Prostate gland (tissue), 2 donors: Measurements from ENCODE around the gene DRC7. TPM values are rescaled to one million over a fixed set of nuclear protein-coding genes. Genes with fewer than 3 reads are reported as not detected.

Source experiments
- DNase-seq: peaks from one replicate; pipeline ENCODE4 v3.0.0-alpha.2; 2019; ENCODE audit warnings: low spot score
- H3K27ac ChIP-seq, 2 donors: fragments of 200-600 bp; sonication (generic); 2 replicates each; pipeline ENCODE4 v1.5.1; 2017 to 2019
- H3K27me3 ChIP-seq: fragments of 200-600 bp; sonication (generic); replicated peaks from 2 replicates; pipeline ENCODE4 v1.5.1; 2019; ENCODE audit not compliant: insufficient read depth
- H3K36me3 ChIP-seq, 2 donors: fragments of 200-600 bp; sonication (generic); 1 replicate in 1 of 2; 2 replicates in 1 of 2; pipeline versions ENCODE4 v1.5.1 to v1.8.1; 2017 to 2019
- H3K4me1 ChIP-seq: fragments of 200-600 bp; sonication (generic); replicated peaks from 2 replicates; pipeline ENCODE4 v1.5.1; 2019
- H3K4me3 ChIP-seq, 2 donors: fragments of 200-600 bp; sonication (generic); 2 replicates each; pipeline ENCODE4 v1.5.1; 2017 to 2019
- H3K9me3 ChIP-seq: fragments of 200-600 bp; sonication (generic); 2 replicates; pipeline ENCODE4 v1.5.1; 2017
- POLR2A ChIP-seq: fragments of 450-650 bp; IDR thresholded peaks from one replicate; pipeline ENCODE4 v1.6.1; 2016; ENCODE audit warnings: antibody characterized with exemption, mild to moderate bottlenecking
- POLR2AphosphoS5 ChIP-seq: sonication (generic); formaldehyde crosslinking; IDR thresholded peaks from one replicate; pipeline ENCODE4 v1.6.1; 2017; ENCODE audit warnings: antibody characterized with exemption
- WGBS: methylation state at CpG from one replicate; pipeline ENCODE4 v1.1.5; 2018; 5-methylcytosine and 5-hydroxymethylcytosine counted together
- intact Hi-C: fragments of 100-400 bp; cut with DNase I; formaldehyde crosslinking; loops from one replicate; pipeline ENCODE4 v1.14.2; 2022
- total RNA-seq, 2 donors: library from RNA; depleted of rRNA; stranded (reverse); fragments of >200 nt; gene quantifications; one replicate each; pipeline ENCODE4 v1.1.0, GENCODE V29; 2016
- TF ChIP-seq, protein P1 (sequence below), 4 experiments: fragments of 200-600 bp in 2 of 4; fragments of 450-650 bp in 2 of 4; sonication (generic) in 2 of 4; IDR thresholded peaks; 1 replicate in 3 of 4; 2 replicates in 1 of 4; pipeline ENCODE4 v1.5.1; 2016 to 2019; ENCODE audit warnings: antibody characterized with exemption in 4 of 4, mild to moderate bottlenecking in 2 of 4, moderate library complexity in 2 of 4

DRC7 gene
- total RNA-seq, 2 donors from 2014 or later: 5.5 TPM; not detected in 1

DNA sequence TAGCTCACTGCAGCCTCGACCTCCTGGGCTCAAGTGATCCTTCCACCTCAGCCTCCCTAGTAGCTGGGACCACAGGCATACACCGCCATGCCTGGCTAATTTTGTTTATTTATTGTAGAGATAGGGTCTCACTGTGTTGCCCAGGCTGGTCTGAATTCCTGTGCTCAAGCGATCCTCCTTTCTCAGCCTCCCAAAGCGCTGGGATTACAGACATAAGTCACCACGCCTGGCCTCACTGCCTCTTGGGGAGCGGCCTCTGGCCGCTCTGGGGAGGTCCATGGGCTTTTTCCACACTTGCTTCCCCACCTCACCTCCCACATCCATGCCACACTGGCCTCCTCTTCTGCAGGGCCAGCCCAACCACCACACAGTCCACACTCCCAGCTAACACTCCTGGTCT, 44.8 kb upstream of the DRC7 start:
- intact Hi-C loops: loop anchor here (5.0 to 10.0 kb wide), 3 partner anchors 58 to 132 kb away; no protein-coding TSS in a partner anchor
- H3K4me1 ChIP-seq: no peaks in the 10 kb centered on the region
- H3K36me3 ChIP-seq: peaks cover 0 to 2% of the 10 kb centered on the region in 2 donors
- H3K9me3 ChIP-seq: no peaks in the 10 kb centered on the region
- no peak overlapping the region for H3K4me3 ChIP-seq
- H3K27ac ChIP-seq: no peak overlapping the region
- H3K27me3 ChIP-seq: no peaks in the 10 kb centered on the region
- no peak for TF ChIP-seq POLR2A
- no peak for DNase-seq
- 89% methylated on average over 7 of the region's 7 CpGs for WGBS

DNA sequence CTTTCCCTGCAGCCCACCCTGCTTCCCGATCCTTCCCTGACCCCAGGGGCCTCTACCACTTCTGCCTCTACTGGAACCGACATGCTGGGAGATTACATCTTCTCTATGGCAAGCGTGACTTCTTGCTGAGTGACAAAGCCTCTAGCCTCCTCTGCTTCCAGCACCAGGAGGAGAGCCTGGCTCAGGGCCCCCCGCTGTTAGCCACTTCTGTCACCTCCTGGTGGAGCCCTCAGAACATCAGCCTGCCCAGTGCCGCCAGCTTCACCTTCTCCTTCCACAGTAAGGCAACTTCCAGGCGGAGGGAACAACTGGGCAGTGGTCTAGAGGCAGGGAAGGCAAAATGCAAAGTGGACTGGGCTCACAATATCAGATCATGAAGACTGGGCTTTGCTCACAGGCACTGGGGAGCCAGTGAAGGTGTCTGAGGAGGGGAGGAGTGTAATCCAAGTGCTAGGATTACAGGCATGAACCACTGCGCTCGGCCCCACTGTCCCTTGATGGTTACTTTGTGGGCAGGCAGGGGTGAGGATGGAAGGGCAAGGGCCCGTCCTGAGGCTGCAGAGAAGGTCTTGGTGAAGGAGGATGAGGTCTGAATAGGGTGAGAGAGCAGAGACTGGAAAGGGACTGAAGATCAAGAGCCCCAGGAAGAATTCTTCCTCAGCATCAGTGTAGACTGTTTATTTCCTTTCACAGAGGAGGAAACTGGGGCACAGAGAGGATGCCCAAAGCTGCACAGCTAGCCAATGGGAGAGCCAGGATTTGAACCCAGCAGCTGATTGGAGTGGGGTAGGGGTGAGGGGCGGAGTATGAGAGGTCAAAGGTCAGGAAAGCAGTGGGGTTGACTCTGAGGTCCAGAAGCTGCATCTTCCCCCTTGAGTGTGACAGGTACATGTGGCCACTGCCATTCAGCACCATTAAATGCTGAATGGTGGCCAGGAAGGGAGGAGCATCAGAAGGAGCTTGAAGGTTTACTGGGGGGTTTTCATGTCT, 43.0 kb upstream of the DRC7 start:
- Histone ChIP-seq H3K27ac (no peak overlapping the region), H3K4me3 (no peak overlapping the region), H3K4me1 (no peaks in the 10 kb centered on the region), H3K27me3 (no peaks in the 10 kb centered on the region), H3K9me3 (no peaks in the 10 kb centered on the region), H3K36me3 (peaks cover 0 to 2% of the 10 kb centered on the region in 2 donors)
- intact Hi-C loops: loop anchor here (10.0 kb wide), 1 partner anchor 63 kb away; no protein-coding TSS in a partner anchor
- no peak for DNase-seq
- TF ChIP-seq POLR2AphosphoS5 (no peak), POLR2A (no peak)
- TF ChIP-seq, protein P1, sequence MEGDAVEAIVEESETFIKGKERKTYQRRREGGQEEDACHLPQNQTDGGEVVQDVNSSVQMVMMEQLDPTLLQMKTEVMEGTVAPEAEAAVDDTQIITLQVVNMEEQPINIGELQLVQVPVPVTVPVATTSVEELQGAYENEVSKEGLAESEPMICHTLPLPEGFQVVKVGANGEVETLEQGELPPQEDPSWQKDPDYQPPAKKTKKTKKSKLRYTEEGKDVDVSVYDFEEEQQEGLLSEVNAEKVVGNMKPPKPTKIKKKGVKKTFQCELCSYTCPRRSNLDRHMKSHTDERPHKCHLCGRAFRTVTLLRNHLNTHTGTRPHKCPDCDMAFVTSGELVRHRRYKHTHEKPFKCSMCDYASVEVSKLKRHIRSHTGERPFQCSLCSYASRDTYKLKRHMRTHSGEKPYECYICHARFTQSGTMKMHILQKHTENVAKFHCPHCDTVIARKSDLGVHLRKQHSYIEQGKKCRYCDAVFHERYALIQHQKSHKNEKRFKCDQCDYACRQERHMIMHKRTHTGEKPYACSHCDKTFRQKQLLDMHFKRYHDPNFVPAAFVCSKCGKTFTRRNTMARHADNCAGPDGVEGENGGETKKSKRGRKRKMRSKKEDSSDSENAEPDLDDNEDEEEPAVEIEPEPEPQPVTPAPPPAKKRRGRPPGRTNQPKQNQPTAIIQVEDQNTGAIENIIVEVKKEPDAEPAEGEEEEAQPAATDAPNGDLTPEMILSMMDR (IDR thresholded peaks at IDR 0.05): no peak
- 90% methylated on average over 10 of the region's 10 CpGs for WGBS

DNA sequence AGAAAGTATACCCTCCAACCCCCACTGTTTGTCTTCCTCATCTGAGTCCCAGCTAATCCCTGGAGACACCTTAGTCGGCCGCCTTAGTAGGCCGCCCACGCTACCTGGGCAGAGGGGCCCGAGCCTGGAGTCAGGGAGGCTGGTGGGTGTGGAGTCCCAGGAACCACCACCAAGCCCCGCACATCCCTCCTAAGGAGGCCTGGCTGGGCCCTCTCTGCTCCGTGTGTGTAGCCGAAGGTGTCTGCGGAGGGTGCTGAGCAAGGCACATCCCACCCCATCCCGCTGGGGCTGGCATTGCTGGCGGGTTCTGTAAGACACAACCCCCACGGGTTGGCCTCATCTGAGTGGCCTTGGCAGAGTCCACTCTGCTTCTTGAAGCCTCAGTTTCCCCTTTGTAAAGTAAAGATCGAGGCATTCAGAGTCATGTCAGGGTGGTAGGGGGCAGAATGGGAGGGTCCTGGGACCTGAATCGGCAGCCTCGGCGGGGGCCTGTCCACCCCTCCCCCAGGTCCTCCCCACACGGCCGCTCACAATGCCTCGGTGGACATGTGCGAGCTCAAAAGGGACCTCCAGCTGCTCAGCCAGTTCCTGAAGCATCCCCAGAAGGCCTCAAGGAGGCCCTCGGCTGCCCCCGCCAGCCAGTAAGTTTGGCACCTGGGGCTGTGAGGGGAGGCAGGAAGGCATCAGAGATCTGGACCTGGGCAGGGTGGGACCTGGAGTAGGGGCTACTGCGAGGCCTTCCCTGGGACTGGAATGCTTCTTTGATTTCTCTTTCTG, 41.7 kb upstream of the DRC7 start:
- 86% methylated on average over 21 of the region's 23 CpGs for WGBS
- intact Hi-C loops: loop anchor here (10.0 kb wide), 1 partner anchor 62 kb away; no protein-coding TSS in a partner anchor
- no peak overlapping the region for H3K4me3 ChIP-seq
- H3K27ac ChIP-seq: no peak overlapping the region
- H3K27me3 ChIP-seq: no peaks in the 10 kb centered on the region
- no peaks in the 10 kb centered on the region for H3K9me3 ChIP-seq
- peaks cover 2 to 6% of the 10 kb centered on the region in 2 donors for H3K36me3 ChIP-seq
- TF ChIP-seq POLR2AphosphoS5 (no peak), POLR2A (no peak)
- H3K4me1 ChIP-seq: no peaks in the 10 kb centered on the region
- DNase-seq: no peak

DNA sequence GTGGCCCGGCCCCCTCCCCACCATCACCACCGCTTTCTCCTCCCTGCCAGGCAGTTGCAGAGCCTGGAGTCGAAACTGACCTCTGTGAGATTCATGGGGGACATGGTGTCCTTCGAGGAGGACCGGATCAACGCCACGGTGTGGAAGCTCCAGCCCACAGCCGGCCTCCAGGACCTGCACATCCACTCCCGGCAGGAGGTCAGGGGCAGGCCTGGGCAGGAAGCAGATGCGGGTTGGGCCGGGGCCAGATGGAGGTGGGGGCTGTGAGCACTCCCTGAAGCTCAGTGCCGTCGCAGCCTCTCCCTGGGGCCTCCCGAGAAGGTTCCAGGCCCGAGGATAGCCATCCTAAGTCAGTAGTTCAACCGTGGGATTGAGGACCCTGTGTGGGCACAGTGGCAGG, 40.7 kb upstream of the DRC7 start:
- DNase-seq: no peak

DNA sequence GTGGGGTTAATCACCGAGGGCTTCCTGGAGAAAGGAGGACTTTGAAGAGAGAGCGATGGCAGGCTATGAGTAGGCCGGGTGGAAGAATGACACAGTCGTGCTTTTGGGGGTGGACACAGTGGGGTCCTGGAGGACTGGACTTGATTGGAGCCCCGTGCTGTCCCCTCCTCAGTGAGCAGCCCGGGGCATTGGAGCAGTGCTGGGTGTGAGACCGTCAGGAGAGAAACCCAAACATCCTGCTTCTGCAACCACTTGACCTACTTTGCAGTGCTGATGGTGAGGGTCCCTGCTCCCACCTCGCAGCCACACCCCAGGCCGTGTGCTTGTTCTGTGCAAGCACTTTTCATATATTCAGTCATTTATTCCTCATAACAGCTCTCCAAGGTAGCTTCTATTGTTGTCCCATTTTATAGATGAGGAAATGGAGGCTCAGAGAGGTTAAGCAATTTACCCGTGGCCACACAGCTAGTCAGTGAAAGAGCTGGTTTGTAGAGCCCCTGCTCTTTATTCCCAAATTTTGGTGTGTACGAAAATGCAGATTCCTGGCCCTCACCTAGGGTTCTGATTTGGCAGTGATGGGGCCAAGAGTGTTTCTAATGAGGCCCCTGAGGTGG, 38.2 kb upstream of the DRC7 start:
- no peaks in the 10 kb centered on the region for H3K27me3 ChIP-seq
- 85% methylated on average over 11 of the region's 11 CpGs for WGBS
- TF ChIP-seq POLR2A (no peak), POLR2AphosphoS5 (no peak)
- TF ChIP-seq, protein P1 (IDR thresholded peaks at IDR 0.05): no peak
- H3K9me3 ChIP-seq: no peaks in the 10 kb centered on the region
- no peaks in the 10 kb centered on the region for H3K4me1 ChIP-seq
- no peak overlapping the region for H3K4me3 ChIP-seq
- peaks cover 1 to 6% of the 10 kb centered on the region in 2 donors for H3K36me3 ChIP-seq
- no peak for DNase-seq
- H3K27ac ChIP-seq: no peak overlapping the region
- intact Hi-C loops: loop anchor here (10.0 kb wide), 1 partner anchor 58 kb away; no protein-coding TSS in a partner anchor

More for the DNA sequence above, 40.7 kb upstream of the DRC7 start:
- 30% methylated on average over 16 of the region's 16 CpGs for WGBS
- intact Hi-C loops: loop anchor here (10.0 kb wide), 1 partner anchor 61 kb away; no protein-coding TSS in a partner anchor
- no peaks in the 10 kb centered on the region for H3K27me3 ChIP-seq
- peaks cover 2 to 6% of the 10 kb centered on the region in 2 donors for H3K36me3 ChIP-seq
- H3K27ac ChIP-seq: no peak overlapping the region
- H3K4me1 ChIP-seq: no peaks in the 10 kb centered on the region
- no peak overlapping the region for H3K4me3 ChIP-seq
- TF ChIP-seq, protein P1 (IDR thresholded peaks at IDR 0.05): no peak
- TF ChIP-seq POLR2A (no peak), POLR2AphosphoS5 (no peak)
- H3K9me3 ChIP-seq: no peaks in the 10 kb centered on the region
